ENCODE data around the gene RCC1. TPM values are rescaled to one million over a fixed set of nuclear protein-coding genes. Genes with fewer than 3 reads are reported as not detected.

The RCC1 gene
- total RNA-seq, 2 experiments from 2014 or later, result 8.5 to 9.9 TPM

GRCh38 chr1:28530456-28530855 lies 24.6 kb downstream of the RCC1 start:
- Mint-ChIP-seq H3K27me3 (no peaks in the 10 kb centered on the region), H3K4me3 (no peak overlapping the region), H3K9me3 (no peaks in the 10 kb centered on the region), H3K4me1 (ENCODE audit: low read depth) (no peaks in the 10 kb centered on the region), H3K27ac (no peak overlapping the region), H3K36me3 (ENCODE audit: low read depth) (peaks cover 28% of the 10 kb centered on the region)
- no peak for ATAC-seq (ENCODE audit: poor library complexity)
- DNase-seq, result no peak
- TF ChIP-seq CTCF (IDR thresholded peaks at IDR 0.05), result no peak
- Histone ChIP-seq H3K36me3 (ENCODE audit: insufficient read depth, low read length) (peaks cover 12% of the 10 kb centered on the region), H3K4me1 (ENCODE audit: insufficient read depth, low read length) (no peaks in the 10 kb centered on the region), H3K27ac (ENCODE audit: low read depth in 1 of 2, low read length in 2 of 2) (no peak overlapping the region), H3K4me3 (ENCODE audit: low read length) (no peak overlapping the region), H3K9me3 (ENCODE audit: control insufficient read depth in 1 of 2, insufficient read depth in 1 of 2, low read length in 2 of 2) (no peaks in the 10 kb centered on the region), H3K27me3 (ENCODE audit: control insufficient read depth in 1 of 2, insufficient read depth in 2 of 2, low read length in 2 of 2) (no peaks in the 10 kb centered on the region)
- POLR2A ChIA-PET, result no interaction called here
- CTCF ChIA-PET, result no interaction called here
- intact Hi-C loops (cut with DNase I, micrococcal nuclease), result no loop called here

- CTCF ChIA-PET, result no interaction called here
- H3K4me3 ChIP-seq (ENCODE audit: low read length), result no peak overlapping the region
- TF ChIP-seq CTCF (IDR thresholded peaks at IDR 0.05), result no peak
- no peaks in the 10 kb centered on the region for H3K27me3 ChIP-seq (ENCODE audit: control insufficient read depth in 1 of 2, insufficient read depth in 2 of 2, low read length in 2 of 2)
- H3K4me3 Mint-ChIP-seq, result no peak overlapping the region
- no peak overlapping the region for H3K27ac ChIP-seq (ENCODE audit: low read depth in 1 of 2, low read length in 2 of 2)
- H3K27me3 Mint-ChIP-seq, result no peaks in the 10 kb centered on the region
- ATAC-seq (ENCODE audit: poor library complexity) (no peak), DNase-seq (no peak)
- POLR2A ChIA-PET, result no interaction called here
- no peak overlapping the region for H3K27ac Mint-ChIP-seq
- peaks cover 42% of the 10 kb centered on the region for H3K36me3 Mint-ChIP-seq (ENCODE audit: low read depth)
- no peaks in the 10 kb centered on the region for H3K9me3 ChIP-seq (ENCODE audit: control insufficient read depth in 1 of 2, insufficient read depth in 1 of 2, low read length in 2 of 2)
- H3K36me3 ChIP-seq (ENCODE audit: insufficient read depth, low read length), result peaks cover 28% of the 10 kb centered on the region
- intact Hi-C loops (cut with DNase I, micrococcal nuclease), result no loop called here
- no peaks in the 10 kb centered on the region for H3K9me3 Mint-ChIP-seq
- no peaks in the 10 kb centered on the region for H3K4me1 ChIP-seq (ENCODE audit: insufficient read depth, low read length)
- H3K4me1 Mint-ChIP-seq (ENCODE audit: low read depth), result no peaks in the 10 kb centered on the region
Measured at GRCh38 chr1:28534671-28535070, 28.8 kb downstream of the RCC1 start.

GRCh38 chr1:28535180-28535579 lies 29.3 kb downstream of the RCC1 start:
- Mint-ChIP-seq H3K27me3 (no peaks in the 10 kb centered on the region), H3K9me3 (no peaks in the 10 kb centered on the region), H3K27ac (no peak overlapping the region), H3K4me1 (ENCODE audit: low read depth) (no peaks in the 10 kb centered on the region), H3K36me3 (ENCODE audit: low read depth) (peaks cover 37% of the 10 kb centered on the region), H3K4me3 (no peak overlapping the region)
- TF ChIP-seq CTCF (IDR thresholded peaks at IDR 0.05), result no peak
- CTCF ChIA-PET, result no interaction called here
- POLR2A ChIA-PET, result no interaction called here
- no peak overlapping the region for H3K27ac ChIP-seq (ENCODE audit: low read depth in 1 of 2, low read length in 2 of 2)
- no peaks in the 10 kb centered on the region for H3K9me3 ChIP-seq (ENCODE audit: control insufficient read depth in 1 of 2, insufficient read depth in 1 of 2, low read length in 2 of 2)
- no peaks in the 10 kb centered on the region for H3K27me3 ChIP-seq (ENCODE audit: control insufficient read depth in 1 of 2, insufficient read depth in 2 of 2, low read length in 2 of 2)
- ATAC-seq (ENCODE audit: poor library complexity) (no peak), DNase-seq (no peak)
- intact Hi-C loops (cut with DNase I, micrococcal nuclease), result no loop called here
- no peaks in the 10 kb centered on the region for H3K4me1 ChIP-seq (ENCODE audit: insufficient read depth, low read length)
- H3K4me3 ChIP-seq (ENCODE audit: low read length), result no peak overlapping the region
- peaks cover 28% of the 10 kb centered on the region for H3K36me3 ChIP-seq (ENCODE audit: insufficient read depth, low read length)

Data from CD4-positive, alpha-beta T cell (primary cell).